HG03139 (cell line): ENCODE measurements around the gene STPG4.
"Not testable (repeated sequence)": the region's sequence is repeated elsewhere in the genome, so short reads cannot be mapped to it uniquely, and the experiment has no call there.

Experiments
- ATAC-seq: cut with Tn5 transposase; IDR thresholded peaks from one replicate; pipeline ENCODE4 v1.9.1; 2021; ENCODE audit not compliant: unreplicated experiment

The STPG4 gene

DNA sequence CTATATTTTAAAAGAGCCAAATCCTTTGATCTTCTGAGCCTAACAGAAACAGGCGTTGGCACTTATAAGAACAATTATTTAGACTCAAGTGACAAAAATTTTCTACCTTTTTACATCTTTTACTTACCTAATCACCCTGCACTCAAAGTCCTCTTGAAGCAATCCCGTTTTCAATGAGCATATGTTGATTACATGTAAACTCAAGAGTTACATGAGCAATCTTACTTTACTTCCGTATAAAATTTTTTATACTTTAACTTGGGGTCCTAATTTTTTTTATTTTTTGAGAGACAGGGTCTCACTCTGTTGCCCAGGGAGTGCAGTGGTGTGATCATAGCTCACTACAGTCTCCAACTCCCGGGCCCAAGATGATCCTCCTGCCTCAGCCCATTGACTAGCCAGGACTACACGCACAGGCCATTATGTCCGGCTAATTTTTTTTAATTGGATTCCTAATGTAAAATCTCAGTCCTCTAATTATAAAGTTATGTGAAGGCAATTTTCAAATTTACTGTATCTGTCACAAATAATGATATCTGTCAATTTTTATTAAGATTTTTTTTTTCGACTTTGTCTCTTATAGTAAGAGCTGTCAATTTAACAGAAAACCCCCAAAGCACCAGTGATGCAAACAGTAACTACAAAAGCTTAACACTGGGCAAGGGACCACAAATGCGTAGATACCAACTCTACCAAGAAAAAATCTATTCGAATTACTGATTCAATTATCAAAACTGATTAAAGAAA lies 19.1 kb upstream of the STPG4 start:
- no peak for ATAC-seq

DNA sequence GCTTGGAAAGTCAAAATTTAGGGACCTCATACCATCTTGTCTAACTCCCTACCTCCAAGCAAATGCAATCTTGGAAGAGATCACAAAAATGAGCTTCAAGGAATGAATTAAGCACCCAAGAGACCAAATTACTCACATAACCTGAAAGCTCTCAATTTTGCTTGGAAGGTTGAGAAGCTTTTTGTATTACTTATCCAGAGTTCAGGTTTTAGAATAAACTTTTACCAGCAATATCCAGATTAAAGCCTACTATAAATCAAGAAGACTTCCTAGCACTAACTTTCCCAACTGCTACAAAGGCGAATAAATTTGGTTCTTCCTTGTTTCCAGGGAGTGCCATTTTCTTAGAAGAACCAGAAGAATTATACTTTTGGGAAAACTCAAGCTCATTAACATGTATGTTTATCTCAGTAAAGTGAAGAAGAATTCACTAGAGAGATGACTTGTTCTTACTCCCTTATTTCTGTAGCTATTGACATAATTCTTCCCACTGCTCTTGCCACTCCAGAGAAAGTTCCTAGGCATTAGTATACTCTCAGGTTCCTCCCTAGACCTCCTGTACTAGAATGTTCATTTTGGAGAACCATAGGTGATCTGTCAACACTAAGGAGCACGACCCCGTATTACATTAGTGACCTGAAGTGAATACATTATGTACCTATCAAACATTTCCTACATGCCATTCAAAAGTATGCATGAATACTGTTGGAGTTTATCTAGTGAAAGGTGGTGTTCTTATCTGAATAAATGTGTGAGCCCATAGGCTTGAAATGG lies 18.0 kb upstream of the STPG4 start:
- no peak for ATAC-seq

GRCh38 chr2:47172156-47172921 lies 17.2 kb upstream of the STPG4 start:
- no peak for ATAC-seq

GRCh38 chr2:47169784-47170183 lies 14.7 kb upstream of the STPG4 start:
- no peak for ATAC-seq

DNA sequence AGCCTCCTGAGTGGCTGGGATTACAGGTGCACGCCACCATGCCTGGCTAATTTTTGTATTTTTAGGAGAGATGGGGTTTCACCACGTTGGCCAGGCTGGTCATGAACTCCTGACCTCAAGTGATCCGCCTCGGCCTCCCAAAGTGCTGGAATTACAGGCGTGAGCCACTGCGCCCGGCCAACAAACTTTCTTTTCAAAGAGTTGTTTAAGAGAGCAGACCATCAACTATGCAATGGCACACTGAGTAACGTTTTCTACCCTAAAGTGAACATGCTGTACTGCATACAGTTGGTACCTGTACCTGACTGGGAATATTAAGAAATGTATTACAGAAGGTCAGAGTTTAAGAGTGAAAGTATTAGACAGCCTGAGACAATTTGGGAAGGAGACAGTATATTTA lies 13.8 kb upstream of the STPG4 start:
- ATAC-seq, result not testable (repeated sequence)

DNA sequence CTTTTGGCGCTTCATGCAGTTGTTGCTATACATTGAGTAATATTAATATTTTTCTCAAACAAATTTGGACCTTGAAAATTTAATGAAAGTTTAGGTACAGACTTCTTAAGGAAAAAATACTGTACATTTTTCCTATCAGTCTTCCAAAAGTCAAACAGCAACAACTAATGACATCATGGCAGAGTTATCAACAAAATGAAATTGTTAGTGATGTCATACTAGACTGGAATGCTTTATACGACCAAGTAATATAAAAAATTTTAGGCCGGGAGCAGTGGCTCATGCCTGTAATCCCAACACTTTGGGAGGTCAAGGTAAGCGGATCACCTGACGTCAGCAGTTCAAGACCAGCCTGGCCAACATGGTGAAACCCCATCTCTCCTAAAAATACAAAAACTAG lies 12.0 kb upstream of the STPG4 start:
- ATAC-seq, result no peak

- no peak for ATAC-seq
These were observed 10.0 kb upstream of the STPG4 start for GRCh38 chr2:47165001-47165555.

DNA sequence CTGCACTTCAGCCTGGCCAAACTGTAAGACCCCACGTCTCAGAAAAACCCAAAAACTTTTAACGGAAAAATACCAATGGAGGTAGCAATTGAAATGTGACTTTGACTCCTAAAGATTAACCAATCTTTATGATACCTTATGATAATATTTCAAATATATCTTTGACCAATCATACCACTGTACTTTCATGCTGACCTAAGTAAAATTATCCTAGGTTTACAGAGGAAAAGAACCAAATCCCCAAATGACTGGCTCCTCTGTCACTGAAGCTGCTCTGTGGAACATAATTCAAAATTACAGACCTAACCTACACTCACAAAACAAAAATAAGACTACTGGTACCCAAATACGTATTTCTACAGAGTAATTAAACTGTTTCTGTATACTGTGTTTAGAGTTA lies 7.7 kb upstream of the STPG4 start:
- no peak for ATAC-seq

GRCh38 chr2:47161475-47161874 lies 6.4 kb upstream of the STPG4 start:
- no peak for ATAC-seq

- no peak for ATAC-seq
These were observed 5.6 kb upstream of the STPG4 start for GRCh38 chr2:47160660-47161059.

DNA sequence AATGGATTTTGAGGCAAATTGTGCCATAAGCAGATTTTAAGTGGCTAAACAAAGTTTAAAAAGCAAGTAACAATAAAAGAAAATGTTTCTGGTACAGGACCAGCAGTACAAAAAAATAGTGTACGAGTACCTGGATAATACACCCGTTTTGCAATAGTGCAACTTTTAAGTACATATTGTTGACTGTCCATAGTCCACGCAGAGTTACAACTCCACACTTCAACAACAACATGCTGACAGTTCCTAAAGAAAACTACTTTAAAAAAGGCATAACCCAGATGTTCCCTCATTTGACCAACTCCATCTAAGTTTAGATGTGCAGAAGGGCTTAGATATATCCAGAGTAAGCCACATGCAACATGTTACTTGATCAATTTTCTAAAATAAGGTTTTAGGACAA lies 5.1 kb upstream of the STPG4 start:
- no peak for ATAC-seq

GRCh38 chr2:47159627-47160026 lies 4.5 kb upstream of the STPG4 start:
- no peak for ATAC-seq

DNA sequence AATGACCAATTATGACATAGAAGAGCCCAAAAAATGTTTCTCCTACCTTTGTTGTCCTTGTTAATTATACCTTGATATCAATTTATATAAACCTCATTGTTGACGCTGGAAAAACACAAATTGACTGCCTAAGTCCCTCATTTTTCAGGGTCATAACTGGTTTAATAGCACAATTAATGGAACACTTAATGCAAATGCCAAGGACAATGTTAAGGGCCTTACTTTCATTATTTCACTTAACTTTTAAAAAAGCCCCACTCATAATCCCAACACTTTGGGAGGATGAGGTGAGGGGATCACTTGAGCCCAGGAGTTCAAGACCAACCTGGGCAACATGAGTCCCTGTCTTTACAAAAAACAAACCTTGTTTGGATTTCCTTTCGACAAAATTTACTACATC lies 3.5 kb upstream of the STPG4 start:
- ATAC-seq, result no peak

- ATAC-seq, result no peak
These were observed 2.3 kb downstream of the STPG4 start for GRCh38 chr2:47152803-47153202.

DNA sequence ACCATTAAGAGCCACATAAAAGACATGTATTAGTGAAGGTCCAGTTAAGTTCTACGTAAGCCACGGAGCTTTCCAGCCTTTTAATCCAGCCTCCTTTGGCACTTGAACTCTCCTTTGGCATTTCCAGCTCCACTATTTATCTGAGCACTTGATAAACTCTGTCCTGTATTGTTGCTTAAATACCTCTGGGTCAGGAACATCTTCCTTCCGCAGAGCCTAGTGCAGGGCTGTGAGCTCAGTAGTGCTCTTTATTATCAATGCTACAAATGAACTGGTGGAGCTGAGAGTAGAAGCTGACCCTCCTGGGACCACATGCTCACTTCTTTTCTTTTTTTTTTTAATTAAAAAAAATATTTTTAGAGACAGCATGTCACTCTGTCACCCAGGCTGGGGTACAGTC lies 4.9 kb downstream of the STPG4 start:
- no peak for ATAC-seq

GRCh38 chr2:47147021-47147420 lies 8.1 kb downstream of the STPG4 start:
- no peak for ATAC-seq

- no peak for ATAC-seq
These were observed 9.6 kb downstream of the STPG4 start for GRCh38 chr2:47145466-47145865.

- ATAC-seq, result no peak
These were observed 13.6 kb downstream of the STPG4 start for GRCh38 chr2:47141520-47141919.

- ATAC-seq, result no peak
These were observed 20.6 kb downstream of the STPG4 start for GRCh38 chr2:47134386-47135090.

GRCh38 chr2:47133046-47133445 lies 22.1 kb downstream of the STPG4 start:
- ATAC-seq, result no peak

DNA sequence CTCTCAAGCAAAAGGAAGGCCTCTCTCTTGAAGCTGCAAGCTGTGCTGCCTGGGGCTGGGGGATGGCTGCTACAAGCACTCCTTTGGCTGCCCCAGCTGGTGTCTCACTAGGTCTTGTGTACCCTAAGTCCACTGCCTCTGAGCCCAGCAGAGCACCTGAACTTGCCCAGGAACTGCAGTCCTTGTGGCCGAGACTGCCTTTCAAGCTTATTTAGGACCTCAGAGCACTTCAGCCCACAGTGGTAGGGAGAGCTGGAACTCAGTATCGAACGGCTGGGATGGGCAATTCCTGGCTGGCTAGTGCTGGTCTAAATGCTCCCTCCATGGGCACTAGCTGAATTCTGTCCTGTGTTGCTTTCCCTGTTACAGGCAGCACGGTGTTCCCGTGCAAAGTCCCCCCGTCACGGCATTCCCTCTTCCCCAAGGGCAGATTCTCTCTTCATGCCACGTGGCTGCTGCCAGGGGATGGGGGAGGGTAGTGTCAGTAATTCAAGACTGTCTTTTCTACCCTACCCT lies 25.9 kb downstream of the STPG4 start:
- no peak for ATAC-seq
